NT2/D1 (cell line): ENCODE data around the gene CEP112.

Experiments
- YY1 ChIP-seq: IDR thresholded peaks from 2 replicates; pipeline ENCODE4 v1.6.1; 2011; ENCODE audit not compliant: insufficient read length, insufficient read depth
- ZNF274 ChIP-seq: IDR thresholded peaks from 2 replicates; pipeline ENCODE4 v1.6.1; 2011; ENCODE audit warnings: mild to moderate bottlenecking, low read depth, low read length

DNA sequence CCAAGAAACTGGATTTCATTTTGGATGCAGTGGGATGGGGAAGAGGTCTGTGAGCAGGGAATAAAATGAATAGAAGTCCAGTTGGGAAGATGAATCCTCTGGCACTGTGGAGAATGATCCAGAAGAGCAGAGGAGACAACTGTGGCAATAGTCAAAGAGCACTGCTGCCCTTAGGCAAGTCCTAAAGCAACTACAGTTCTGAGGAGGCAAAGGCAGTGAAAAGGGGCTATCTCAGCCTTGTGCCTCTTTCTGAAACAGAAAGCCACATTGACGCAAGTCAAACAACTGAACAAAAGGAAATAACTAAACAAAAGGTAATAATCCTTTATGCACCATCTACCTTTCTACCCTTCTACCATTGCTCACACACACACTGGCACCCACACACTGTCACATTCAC lies 392.5 kb downstream of the CEP112 start:
- TF ChIP-seq ZNF274 = no peak
- no peak for TF ChIP-seq YY1
